Adipose tissue (tissue), 3 donors: ENCODE data around the gene TBX4. TPM values are rescaled to one million over a fixed set of nuclear protein-coding genes. Genes with fewer than 3 reads are reported as not detected.

Experiments
- H3K27ac ChIP-seq: one replicate; pipeline ENCODE4 v1.5.1; 2013; ENCODE audit warnings: low read depth, low read length
- WGBS, 3 donors: extraction: QIAGEN DNeasy Blood & Tissue Kit; methylation state at CpG; one replicate each; pipeline ENCODE4 v1.1.7; 2013; 5-methylcytosine and 5-hydroxymethylcytosine counted together
- polyA plus RNA-seq, 3 donors: library from polyadenylated mRNA; stranded (reverse); fragments of 200-250 nt; gene quantifications; one replicate each; pipeline ENCODE4 v1.2.3, GENCODE V29; 2013
- donor health status: healthy with polysubstance abuse.
- donor health status: Bipolar disorder and iron deficiency.
- donor health status: healthy.

The TBX4 gene
- polyA plus RNA-seq, 3 donors = 0.06 TPM; not detected in 1

DNA sequence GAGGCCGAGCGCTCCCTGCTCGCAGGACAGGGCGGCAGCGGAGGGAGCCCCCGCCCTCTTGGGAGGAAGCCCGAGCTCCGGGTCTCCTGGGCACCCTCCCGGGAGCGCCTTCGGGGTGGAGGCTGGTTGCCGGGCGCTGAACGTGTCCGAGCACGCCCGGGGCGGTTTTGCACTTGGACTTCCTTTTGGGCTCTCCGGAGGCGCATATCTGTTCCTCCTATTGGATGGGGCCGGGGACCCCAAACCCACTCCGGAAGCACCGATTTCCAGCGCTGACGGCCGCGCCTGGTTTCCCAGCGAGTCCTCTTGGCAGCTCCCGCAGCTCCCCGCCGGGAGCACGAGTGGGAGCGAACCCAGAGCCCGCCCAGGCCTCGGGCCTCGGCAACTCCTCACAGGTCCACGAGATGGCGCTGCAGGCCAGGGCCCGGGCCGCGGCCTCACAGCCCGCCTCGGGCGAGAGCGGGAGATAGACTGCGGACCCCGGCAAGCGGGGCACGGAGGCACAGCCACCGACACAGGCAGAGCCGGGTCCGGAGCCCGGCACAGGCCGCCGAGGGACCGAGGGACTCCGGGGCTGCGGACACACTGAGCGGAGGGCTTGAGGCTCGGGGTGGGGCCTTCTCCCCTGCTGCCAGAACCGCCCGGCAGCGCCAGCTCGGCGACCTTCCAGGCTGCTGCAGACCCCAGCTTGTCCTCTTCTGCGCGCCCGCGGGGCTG lies 39.9 kb upstream of the TBX4 start:
- 0 to 1% (median 1%) methylated on average over 63 to 69 of the region's 69 CpGs for WGBS, 3 donors

DNA sequence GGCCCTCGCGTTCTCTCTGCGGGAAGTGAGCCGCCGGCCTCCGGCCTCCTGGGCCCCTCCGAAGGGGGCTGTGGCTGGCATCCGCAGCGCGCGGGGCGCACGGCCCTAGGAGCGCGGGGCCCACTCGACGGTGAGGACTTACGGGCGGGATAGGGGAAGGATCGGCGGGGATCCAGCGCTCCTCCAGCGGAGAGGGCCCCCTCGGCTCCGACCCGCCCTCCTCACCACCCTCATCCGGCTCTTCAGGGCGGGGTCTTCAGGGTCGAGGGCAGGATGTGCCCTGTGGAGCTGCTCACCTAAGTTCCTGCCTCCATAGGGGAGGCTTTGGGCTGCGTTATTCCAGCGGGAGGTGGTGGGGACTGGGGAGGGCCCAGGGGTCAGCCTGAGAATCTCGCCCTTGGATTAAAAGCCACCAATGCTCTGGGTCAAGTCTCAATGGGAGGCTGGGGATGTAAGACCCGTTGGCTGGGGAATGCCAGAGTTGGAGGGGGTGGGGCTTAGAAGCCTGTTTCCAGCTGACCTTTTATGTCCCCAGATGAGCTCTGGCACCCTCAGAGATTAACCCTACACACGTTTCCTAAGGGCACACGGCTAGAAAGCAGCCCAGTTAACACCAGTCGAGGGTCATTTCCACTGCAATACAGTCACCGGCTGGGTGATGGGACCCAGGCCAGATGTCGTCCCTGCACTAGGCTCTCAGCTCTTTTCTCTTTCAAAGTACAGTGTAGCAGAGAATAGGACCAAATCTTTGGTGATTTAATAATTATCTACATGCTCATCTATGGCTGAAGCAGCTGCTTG lies 39.2 kb upstream of the TBX4 start:
- H3K27ac ChIP-seq = no peak overlapping the region
- 9 to 12% (median 11%) methylated on average over 35 to 38 of the region's 38 CpGs for WGBS, 3 donors

More for the DNA sequence above, 39.9 kb upstream of the TBX4 start:
- H3K27ac ChIP-seq = no peak overlapping the region

DNA sequence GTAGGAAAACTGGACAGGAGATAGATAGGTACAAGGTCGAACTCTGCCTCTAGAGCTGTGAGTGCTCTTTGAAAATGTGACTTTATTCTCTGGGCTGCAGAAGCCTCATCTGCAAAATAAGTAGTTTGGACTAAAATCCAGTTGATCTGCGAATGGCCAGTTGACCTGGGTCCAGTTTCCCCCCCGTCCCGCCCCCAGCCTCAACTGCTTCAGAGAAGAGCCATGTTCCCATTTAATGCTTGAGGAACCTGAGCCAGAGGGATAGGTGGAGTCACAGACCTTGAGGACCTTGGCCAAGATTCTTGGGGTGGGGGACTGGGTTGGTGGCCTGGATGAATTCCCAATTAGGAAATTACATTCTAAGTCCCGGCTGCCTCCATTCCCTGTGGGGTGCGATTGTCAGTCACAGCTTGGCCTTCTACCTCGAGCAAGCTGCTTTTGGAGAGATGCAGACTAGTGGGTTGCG lies 38.5 kb upstream of the TBX4 start:
- WGBS, 3 donors = 82 to 89% (median 82%) methylated on average over 8 of the region's 8 CpGs
- H3K27ac ChIP-seq = no peak overlapping the region

DNA sequence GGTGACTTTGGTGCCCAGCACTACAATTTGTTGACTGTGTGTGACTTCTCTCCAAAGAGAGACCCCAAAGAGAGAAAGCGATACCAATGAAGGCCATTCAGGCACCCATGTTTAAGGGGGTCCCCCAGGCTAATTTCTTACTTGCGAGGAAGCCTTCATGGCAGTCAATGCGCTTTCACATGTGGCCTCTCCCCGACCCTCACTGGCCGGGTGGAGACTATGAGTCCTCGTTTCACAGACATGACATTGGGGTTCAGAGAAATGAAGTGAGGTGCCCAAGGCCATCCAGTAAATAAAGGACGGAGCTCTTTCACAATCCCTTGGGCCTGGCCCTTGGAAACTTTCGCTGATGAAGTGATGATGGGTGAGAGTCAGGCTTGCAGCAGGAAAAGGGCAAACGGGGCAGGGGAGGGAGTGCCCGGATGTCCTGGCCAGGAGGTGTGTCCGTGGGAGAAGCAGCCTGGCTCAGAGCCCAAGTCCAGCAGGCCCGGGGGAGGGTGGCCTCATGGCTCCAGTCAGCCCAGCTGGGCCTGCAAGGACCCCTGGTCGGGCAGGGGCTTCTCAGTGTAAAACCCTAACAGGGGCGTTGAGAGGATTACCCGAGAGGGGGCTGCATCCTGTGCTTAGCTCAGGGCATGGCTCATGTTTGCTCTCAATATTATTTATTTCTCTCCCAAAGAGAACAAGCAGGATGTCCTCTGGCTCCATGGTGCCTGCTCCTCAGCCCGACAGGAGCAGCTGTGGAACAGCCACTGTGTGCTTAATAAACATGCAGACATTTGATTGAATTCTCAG lies 37.9 kb upstream of the TBX4 start:
- 58 to 70% (median 61%) methylated on average over 15 to 16 of the region's 16 CpGs for WGBS, 3 donors
- no peak overlapping the region for H3K27ac ChIP-seq

DNA sequence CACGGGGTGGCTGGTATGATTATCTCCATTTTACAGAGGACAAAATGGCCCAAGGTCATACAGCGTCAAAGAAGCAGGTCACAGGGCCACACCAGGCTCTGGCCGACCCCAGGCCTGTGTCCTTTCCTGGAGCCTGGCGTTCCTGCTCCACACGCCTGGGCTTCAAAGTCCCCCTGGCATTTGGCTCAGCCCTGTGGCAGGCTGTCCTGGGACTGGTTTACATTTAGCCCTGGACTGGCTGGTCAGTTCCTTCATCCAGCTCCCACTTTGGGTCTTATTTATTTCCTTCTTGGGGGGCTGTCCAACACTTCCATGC lies 37.3 kb upstream of the TBX4 start:
- WGBS, 3 donors = 72 to 89% (median 87%) methylated on average over 5 of the region's 5 CpGs
- H3K27ac ChIP-seq = no peak overlapping the region

DNA sequence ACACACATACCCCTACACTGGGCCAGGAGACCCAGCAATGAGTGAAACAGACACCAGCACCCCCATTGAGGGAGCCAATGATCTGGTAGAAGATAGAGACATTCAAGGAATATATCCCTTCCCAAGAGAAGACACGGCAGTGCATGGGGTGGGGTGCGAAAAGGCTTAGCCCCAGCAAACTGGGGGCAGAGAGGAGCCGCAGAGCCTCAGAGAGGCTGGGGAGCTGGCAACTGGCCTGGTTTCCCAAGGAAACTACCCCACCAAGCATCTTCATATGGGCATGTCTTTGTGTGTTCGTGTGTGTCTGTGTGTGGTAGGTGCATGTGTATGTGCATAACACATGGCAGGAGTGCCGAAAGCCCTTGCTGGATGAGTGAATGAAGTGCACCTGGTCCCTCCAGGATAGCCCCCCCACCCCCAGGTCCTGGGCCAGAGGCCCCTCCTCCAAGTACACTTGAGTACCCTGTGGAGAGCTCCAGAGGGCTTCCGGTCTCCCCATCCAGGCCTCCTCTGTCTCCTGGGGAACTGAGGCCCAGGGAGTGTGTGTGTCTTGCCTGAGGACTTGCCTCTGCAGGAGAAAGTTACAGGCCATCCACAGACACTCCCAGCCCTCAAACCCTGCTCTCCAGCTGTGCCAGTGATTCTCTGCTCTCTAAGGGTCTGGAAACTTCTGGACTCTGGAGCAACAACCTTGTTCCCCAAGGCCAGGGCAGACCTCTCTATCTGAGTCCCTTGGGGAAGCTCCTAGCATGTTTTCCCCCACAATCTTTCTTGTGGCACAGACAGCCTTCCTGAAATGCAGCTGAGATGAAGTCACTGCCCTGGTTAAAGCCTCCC lies 36.6 kb upstream of the TBX4 start:
- H3K27ac ChIP-seq = no peak overlapping the region
- 95 to 97% (median 97%) methylated on average over 6 of the region's 6 CpGs for WGBS, 3 donors

DNA sequence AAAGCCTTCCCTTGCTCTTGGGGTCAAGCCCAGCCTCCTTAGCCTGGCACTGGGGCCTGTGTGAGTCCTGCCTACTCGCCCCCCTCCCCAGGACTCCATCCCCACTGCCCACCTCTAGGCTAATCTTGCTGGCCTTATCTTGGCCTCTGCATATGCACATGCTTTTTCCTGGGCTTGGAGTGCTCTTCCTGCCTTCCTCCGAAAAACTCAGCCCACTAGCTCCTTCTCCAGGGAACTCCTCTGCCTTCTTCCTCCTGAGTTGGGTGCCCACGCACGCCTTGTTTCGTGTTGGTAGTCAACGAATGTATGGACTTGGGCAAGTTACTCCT lies 36.0 kb upstream of the TBX4 start:
- WGBS, 3 donors = 82 to 90% (median 84%) methylated on average over 6 of the region's 6 CpGs

DNA sequence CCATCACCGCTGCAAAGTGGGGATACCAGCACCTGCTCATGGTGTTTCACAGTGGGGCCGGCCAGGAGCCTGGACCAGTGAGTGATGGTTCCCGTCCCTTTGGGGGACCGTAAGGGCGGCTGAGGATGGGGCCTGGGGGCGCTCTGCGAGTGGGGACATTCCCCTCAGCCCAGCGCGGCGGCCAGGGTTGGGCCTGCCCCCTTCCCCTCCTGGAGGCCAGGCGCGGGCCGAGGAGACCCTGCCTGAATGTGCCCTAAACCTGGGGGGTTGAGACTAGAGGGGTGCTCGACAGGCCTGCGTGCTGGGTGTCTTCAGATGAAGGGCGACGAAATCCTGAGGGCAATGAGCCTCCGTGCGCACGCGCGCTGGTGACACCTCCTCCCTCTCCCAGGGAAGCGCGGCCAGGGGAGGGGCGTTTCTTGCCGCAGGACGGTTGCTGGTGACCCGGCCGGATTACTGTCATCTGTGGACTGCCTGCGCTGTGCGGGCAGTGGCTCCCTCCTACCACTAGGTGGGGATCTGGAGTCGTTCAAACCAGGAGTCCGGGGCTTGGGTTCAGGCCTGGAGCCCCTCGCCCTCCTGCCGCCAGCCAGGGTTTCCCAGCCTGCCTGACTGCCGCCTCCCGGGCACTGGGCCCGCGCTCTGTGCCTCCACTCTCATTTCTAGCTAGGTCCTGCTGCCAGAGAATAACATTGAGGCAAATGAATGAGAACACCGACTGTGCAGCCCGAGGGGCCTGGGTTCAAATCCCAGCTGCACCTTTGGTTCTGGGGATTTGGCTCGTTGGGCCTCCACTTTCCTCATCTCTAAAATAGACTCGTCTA lies 35.5 kb upstream of the TBX4 start:
- WGBS, 3 donors = 19 to 22% (median 20%) methylated on average over 38 to 43 of the region's 43 CpGs
- no peak overlapping the region for H3K27ac ChIP-seq

More for the DNA sequence above, 36.0 kb upstream of the TBX4 start:
- H3K27ac ChIP-seq = no peak overlapping the region

DNA sequence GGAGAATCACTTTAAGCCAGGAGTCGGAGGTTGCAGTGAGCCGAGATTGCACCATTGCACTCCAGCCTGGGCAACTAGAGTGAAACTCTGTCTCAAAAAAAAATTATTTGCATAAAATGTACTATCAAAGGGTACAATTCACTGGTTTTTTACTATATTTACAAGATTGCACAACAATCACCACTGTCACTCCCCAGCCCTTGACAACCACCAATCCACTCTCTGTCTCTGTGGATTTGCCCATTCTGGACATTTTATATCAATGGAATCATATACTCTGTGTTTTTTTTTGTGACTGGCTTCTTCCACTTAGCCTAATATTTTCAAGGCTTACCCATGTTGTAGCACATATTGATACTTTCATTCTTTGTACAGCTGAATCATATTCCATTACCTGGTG lies 33.8 kb upstream of the TBX4 start:
- 81 to 92% (median 82%) methylated on average over 2 of the region's 2 CpGs for WGBS, 3 donors
- H3K27ac ChIP-seq = no peak overlapping the region

DNA sequence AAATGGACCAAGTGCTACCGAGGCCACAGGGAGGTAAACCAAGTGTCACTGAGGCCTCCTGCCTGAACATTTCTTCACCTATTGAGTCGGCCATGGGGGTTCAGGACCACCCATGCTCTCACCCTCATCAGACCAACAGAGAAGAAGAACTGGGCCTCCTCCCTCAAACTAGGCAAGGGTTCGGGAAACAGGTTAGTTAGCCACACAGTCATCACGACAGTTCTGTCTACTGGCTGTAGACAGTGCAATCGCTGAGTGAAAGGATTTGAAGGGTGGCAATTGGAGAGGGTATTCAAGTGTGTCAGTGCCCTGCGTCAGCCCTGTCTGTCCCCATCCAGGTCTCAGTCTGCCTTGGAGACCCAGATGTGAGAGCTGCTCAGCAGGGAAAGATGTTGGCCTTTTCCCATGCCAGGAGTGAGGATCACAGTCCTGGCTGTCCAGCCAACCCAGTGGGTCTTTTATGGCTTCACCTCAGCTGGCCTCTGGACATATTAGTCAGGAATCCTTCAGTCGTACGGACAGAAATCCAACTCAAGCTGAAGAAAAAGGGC lies 32.7 kb upstream of the TBX4 start:
- WGBS, 3 donors = 80 to 86% (median 83%) methylated on average over 8 of the region's 8 CpGs

DNA sequence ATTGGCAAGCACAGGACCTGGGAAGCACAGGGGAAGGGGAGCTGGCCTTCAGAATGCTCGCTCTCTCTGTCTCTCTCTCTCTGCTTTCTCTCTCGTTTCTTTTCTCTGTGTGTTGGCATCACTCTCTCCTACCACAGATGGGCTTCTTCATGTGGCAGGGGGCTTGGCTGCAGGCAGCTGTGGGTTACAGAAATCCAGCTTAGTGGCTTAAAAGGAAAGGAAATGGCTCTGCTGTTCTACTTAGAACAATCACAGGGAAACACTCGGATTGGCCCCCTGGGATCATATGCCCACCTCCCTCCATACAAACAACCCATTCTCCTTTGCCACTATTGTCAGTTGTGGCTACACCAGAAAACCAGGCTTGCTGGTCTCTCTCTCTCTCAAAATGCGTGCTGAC lies 32.2 kb upstream of the TBX4 start:
- H3K27ac ChIP-seq = no peak overlapping the region
- WGBS, 3 donors = 58 to 69% (median 61%) methylated on average over 4 of the region's 4 CpGs

More for the DNA sequence above, 32.7 kb upstream of the TBX4 start:
- H3K27ac ChIP-seq = no peak overlapping the region

DNA sequence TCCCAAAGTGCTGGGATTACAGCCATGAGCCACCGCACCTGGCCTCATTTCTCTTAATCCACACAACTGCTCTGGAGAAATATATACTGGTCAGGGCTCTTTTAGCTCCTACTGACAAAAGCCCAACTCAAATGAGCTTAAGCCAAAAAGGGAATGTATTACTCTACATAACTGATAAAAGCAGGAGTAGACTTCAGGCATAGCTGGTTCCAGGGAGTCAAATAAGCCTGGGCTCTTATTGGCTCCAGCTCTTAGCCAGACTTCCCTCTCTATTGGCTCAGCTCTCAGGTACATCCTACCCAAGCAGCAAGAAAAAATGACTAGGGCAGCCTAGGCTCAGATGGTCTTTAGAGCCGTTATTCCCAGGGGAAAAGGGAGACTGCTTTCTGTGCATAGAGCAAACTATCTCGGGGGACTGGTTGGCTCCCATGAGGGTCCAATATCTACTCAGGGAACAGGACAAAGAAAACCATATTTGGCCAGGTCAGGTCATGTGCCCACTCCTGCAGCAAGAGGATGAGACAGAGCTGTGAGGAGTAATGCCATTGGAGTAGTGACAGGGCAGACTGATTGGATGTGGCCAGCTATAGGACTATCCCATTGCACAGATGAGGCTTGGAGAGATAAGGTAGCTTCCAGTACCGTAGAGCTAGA lies 31.4 kb upstream of the TBX4 start:
- 83 to 89% (median 87%) methylated on average over 4 of the region's 4 CpGs for WGBS, 3 donors
- no peak overlapping the region for H3K27ac ChIP-seq

DNA sequence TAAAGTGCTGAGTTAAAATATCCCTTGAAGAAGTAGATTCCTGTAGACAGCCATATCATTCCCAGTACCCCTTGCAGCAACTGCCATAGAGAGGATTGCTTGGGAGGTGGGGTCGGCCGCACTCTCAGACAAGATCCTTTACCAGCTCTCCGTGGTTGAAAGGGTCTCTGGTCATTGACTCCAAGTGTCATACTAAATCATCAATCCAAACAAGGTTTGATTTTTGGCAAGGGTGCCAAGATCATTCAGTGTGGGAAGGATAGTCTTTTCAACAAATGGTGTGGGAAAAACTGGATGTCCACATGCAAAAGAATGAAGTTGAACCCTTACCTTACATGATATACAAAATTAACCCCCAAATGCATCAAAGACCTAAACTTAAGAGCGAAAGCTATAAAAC lies 30.8 kb upstream of the TBX4 start:
- WGBS, 3 donors = 85 to 90% (median 86%) methylated on average over 4 of the region's 4 CpGs
- no peak overlapping the region for H3K27ac ChIP-seq

DNA sequence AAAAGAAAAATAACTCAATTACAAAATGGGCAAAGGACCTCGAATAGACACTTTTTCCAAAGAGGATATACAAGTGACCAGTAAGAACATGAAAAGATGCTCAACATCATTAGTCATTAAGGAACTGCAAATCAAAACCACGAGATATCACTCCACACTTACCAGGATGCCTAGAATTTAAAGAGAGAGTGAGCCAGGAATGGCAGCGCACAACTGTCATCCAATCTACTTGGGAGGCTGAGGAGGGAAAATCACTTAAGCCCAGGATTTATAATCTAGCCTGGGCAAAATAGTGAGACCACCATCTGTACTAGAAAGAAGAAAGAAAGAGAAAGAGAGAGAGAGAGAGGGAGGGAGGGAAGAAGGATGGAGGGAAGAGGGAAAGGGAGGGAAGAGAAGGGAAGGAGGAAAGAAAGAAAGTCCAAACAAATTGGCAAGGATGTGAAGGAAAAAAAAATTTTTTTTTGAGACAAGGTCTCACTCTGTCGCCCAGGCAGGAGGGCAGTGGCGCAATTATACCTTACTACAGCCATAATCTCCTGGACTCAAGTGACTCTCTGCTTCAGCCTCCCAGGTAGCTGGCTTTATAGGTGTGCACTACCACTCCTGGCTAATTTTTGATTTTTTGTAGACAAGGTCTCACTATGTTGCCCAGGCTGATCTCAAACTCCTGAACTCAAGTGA lies 30.0 kb upstream of the TBX4 start:
- 66 to 72% (median 69%) methylated on average over 5 of the region's 5 CpGs for WGBS, 3 donors
- no peak overlapping the region for H3K27ac ChIP-seq

DNA sequence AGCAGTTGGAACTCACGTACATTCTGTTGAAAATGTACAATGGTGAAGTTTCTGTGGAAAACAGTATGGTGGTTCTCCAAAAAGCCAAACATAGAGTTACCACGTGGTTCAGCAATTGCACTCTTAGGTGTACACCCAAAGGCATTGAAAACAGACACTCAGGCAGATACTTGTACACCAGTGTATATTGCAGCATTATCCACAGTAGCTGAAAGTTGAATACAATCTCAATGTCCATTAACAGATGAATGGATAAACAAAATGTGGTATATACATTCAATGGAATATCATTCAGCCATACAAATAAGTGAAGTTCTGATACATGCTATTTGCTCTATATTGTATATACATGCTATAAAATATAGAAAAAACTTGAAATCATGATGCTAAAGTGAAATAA lies 29.4 kb upstream of the TBX4 start:
- 36 to 47% (median 38%) methylated on average over 2 of the region's 2 CpGs for WGBS, 3 donors
- H3K27ac ChIP-seq = no peak overlapping the region

DNA sequence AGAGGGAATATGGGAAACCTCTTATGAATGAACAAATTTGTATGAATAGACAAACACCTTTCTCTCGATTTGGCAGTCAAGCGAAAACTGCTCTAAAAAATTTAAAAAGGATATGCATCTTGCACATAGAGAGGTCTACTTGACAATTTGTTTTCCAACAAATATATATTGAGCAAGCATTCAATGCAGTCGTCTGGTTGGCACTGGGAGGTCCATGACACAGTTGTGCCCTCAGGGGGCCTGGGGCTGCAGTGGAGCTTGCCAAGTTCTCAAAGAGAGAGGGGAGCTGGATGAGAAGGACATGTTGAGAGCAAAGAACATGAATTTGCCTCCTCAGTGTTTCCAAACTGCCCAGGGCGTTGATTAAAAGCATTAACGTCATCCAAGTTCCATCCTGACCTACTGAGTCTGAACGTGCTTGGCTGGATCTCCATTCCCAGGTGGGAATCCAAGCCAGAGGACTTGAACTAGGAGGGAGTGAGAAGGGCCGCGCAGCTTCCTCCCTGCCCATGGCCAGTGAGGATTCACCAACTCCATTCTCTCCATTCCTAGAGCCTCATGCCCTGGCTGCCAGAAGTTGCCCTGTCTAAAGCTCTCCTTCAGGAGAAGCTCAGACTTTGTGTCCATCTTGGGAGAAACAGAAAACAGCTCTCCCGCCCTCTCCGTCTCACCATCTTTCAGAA lies 28.1 kb upstream of the TBX4 start:
- H3K27ac ChIP-seq = no peak overlapping the region
- 81 to 84% (median 82%) methylated on average over 10 of the region's 10 CpGs for WGBS, 3 donors
